Gastroesophageal sphincter (tissue), 3 donors: ENCODE data around the gene SHISA9.

Source experiments
- CTCF ChIP-seq, 4 experiments: fragments of 200-600 bp in 2 of 4; fragments of 450-650 bp in 2 of 4; sonication (generic) in 1 of 4; IDR thresholded peaks; one replicate each; pipeline ENCODE4 v1.5.1; 2017 to 2019; ENCODE audit warnings: antibody characterized with exemption in 4 of 4, mild to moderate bottlenecking in 2 of 4, moderate library complexity in 2 of 4
- POLR2A ChIP-seq, 2 donors: fragments of 450-650 bp; IDR thresholded peaks; one replicate each; pipeline ENCODE4 v1.6.1; 2017; ENCODE audit warnings: antibody characterized with exemption in 2 of 2, mild to moderate bottlenecking in 2 of 2, moderate library complexity in 1 of 2
- POLR2AphosphoS5 ChIP-seq: sonication (generic); formaldehyde crosslinking; IDR thresholded peaks from one replicate; pipeline ENCODE4 v1.6.1; 2017; ENCODE audit warnings: antibody characterized with exemption

GRCh38 chr16:12942861-12943260 lies 41.5 kb downstream of the SHISA9 start:
- TF ChIP-seq POLR2A (IDR thresholded peaks at IDR 0.05), result no peak
- no peak for TF ChIP-seq CTCF (IDR thresholded peaks at IDR 0.05)
- TF ChIP-seq POLR2AphosphoS5, result no peak
